GM19035 (cell line): ENCODE measurements around the gene DTNBP1.

ENCODE experiments used
- ATAC-seq: cut with Tn5 transposase; IDR thresholded peaks from one replicate; pipeline ENCODE4 v1.9.1; 2021; ENCODE audit not compliant: unreplicated experiment

Gene DTNBP1, protein sequence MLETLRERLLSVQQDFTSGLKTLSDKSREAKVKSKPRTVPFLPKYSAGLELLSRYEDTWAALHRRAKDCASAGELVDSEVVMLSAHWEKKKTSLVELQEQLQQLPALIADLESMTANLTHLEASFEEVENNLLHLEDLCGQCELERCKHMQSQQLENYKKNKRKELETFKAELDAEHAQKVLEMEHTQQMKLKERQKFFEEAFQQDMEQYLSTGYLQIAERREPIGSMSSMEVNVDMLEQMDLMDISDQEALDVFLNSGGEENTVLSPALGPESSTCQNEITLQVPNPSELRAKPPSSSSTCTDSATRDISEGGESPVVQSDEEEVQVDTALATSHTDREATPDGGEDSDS

DNA sequence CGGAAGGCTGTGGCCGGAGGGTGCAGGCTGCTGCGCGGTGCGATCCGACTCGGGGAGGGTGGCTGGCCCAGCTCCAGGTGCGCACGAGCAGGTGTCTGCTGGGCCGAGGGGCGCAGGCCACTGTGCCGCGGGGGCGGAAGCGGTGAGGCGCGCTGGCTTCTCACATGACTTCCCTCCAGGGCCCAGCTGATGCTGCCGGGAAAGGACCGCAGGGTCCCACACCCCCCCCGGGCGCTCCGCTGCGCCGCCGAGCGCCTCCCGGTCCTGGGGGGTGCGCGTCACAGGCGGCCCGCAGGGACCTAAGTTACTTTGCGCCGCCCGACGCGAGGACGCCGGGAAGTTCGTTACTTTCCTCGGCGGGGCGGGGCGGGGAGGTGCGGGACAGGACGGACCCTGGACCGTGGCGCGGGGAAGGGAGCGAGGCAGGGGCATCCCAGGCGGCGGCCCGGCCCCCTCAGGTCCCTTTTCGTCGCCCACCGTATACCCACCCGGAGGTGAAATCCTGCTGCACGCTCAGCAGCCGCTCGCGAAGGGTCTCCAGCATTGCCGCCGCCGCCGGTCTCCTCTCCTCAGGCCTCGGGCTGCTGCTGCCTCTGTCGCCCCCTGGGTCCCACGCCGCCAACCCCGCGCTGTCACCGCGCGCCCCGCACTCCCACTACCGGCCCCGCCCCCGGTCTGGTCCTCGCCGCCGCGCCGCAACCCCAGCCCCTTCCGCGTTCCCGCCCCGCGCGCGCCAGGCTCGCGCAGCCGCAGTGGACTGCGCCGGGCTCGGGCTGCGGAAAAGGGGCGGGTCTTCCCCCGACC, at the start of gene DTNBP1:
DTNBP1 (minus strand) TSS at position 703 of the 804 bp plus-strand sequence; CDS start at position 544, 159 bp downstream.
- ATAC-seq: peak; percentile 60

DNA sequence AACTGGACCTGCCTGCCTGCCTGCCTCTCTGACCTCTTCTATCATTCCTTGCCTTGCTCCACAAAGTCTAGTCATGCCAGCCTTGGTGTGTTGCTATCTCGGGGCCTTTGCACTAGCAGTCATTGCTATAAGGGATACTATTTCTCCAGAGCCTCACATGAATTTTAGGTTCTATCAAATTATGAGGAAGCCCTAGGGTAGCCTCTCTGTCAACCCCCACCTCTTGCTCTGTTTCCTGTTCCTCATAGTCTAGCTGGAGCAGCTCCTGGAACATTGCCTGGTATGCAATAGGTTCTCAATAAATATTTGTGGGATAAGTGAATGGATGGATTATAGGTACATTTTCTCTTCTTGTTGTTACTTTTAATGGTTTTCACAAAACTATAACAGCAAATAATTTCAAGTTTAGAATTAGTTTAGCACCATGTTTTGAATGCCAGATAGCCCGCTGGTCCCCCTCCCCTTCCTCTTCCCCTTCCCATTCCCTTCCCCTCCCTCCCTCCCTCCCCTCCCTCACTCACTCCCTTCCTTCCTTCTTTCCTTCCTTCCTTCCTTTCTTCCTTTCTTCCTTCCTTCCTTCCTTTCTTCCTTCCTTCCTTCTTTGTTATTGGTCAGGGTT, 46.9 kb upstream of the DTNBP1 start:
- no peak for ATAC-seq

DNA sequence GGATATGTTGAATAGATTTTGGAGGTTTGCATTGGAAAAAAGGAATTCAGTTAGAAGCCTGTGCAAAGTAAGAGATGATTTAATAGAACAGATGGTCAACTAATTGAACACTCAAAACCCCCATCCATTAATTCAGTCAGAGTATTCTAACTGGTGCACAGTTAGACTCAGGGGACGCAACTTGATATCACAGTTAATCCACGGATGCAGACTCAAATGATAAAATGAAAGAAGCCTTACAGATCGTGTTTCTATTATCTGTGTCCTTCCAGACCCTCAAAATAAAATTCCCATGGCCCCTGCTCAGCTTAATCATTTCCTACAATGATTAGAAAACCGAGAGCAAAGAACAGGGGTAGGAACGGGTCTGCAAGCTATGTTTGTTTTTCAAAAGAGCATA, 45.4 kb upstream of the DTNBP1 start:
- no peak for ATAC-seq

DNA sequence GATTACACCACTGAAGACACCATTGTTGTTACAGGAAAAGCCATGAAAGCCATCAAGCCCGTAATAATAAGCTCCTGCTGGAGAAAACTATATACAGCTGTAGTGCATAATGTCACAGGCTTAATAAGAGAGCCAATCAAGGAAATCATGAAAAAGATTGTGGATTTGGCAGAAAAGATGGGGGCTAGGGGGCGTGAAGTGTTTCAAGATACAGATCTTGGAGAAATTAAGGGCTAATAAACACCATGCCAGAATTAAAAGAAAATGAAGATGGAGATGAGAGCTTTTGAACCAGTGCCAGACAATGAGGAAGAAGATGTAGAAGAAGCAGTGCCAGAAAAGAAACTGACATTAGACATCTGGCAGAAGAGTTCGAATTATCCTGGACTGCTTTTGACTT, 43.2 kb upstream of the DTNBP1 start:
- ATAC-seq: no peak

DNA sequence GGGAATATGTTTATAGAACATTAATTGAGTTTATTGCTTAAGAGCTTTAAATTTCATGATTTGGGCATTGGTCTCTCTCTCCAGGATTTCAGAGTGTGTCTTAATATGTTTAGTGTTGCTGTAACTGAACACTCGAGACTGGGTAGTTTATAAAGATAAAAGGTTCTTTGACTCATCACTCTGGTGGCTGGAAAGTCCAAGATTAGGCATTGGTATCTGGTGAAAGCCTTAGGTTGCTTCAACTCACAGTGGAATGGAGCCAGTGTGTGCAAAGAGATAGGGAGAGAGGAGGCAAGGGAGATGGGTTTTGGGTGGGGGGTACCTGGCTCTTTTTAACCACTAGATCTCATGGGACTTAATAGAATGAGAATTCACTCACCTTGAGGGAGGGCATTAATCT, 35.6 kb upstream of the DTNBP1 start:
- ATAC-seq: no peak

DNA sequence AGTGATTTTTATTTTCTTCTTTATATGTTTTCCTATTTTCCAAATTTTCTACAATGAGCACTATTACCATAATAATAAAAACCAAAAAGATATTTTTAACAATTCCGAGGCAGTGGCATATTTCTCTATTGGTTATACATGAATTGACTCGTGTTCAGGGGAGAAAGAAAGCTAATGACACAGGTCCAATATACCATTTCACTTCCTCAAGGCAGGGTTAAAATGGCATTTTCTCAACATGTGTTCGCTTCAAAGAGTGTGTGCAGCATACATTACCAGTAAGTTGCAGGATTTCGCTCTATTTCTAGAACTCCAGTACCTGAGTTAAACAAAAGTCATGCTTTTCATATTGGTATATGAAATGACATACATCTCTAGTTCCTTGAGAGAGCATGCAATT, 35.1 kb upstream of the DTNBP1 start:
- ATAC-seq: no peak

DNA sequence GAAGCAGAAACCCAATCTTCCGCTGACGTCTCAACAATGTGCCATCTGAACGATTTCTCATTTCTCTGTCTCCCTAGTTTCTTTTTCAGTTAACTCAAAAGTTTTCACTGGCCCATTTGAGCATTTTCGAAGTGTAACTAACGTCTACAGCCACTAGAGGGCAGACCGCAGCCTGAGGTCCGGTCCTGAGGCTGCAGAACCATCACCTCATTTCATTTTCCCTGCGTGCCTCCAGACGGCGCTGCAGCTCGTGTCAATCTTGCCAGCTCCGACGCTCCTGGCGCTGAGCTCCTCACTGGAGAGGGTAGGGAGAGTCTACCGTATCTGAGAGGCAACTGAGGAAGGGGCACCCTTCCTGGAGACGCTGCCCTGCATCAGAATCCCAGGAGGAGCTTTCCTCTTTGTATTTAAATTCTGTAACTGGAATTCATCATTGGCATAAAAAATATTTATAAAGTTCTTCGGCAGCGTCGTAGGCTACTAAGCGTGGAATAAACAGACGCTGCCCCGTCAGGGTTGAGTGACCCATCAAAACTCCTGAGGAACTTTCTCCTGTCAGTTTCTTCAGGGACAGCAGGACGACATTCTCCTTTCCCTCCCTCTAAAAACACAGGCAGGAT, 28.5 kb upstream of the DTNBP1 start:
- ATAC-seq: peak; percentile 86

DNA sequence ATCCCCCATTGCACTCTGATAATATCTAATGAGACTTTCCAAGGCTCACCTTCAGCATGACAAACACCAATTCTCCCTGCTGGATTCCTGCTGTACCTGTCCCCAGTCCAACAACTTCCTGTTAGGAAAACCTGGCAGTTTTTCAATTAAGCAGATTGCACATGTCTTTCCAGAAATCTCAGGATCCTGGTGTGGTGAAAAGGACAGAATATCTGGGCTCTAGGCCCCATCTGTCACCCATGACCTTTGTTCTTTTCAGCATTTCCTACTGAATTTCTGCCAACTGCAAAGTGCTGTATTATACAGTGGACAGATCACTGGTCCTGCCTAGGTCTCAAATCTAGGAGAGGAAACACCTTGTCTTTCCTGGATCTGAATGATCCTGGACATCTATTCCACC, 27.7 kb upstream of the DTNBP1 start:
- ATAC-seq: no peak

DNA sequence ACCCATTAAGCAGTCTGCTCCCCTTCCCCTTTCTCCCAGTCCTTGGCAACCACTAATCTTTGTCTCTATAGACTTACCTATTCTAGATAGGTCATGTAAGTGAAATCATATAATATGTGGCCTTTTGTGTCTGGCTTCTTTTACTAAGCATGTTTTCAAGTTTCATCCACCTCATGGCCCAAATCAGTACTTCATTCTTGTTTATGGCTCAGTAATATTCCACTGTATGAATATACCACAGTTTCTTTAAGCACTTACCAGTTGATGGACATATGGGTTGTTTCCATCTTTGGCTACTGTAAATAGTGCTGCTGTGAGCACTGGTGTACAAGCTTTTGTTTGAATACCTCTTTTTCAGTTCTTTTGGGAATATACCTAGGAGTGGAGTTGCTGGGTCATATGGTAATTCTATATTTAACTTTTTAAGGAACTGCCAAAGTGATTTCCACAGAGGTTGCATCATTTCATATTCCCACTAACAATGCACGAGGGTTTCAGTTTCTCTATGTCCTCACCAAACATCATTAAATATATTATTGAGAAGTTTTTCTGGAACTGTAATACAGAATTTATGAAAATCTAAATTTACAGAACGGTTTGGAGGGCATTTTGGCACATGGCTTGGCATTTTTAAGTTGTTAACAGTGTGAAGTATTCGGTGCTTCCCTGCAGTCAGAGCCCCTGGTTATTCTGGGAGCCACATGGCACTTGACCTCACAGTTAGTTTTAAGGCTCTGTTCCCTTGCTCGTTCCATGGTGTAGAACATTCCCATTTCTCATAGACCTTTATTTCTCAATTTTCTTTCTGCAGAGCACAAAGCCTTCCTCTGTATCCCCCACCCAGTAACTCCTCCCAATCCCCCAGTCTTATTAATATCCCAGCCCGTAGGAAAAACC, 27.0 kb upstream of the DTNBP1 start:
- ATAC-seq: no peak

DNA sequence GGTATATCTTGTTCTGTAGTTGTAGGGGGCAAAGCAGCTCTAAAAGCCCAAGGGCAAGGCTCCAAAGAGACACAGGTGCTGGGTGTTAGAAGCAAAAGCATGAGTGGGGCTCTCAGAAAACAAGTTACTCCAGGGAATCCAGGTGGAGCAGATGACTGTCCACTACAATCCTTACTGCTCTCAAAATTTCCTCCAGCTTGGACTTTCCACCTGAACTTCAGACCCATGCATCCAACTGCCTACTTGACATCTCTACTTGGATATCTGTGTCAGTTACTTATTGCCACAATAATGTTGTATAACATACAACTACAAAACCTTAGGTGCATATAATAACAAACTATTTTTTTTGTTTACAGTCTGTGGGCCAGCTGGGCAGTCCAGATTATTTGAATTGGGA, 22.8 kb upstream of the DTNBP1 start:
- no peak for ATAC-seq

DNA sequence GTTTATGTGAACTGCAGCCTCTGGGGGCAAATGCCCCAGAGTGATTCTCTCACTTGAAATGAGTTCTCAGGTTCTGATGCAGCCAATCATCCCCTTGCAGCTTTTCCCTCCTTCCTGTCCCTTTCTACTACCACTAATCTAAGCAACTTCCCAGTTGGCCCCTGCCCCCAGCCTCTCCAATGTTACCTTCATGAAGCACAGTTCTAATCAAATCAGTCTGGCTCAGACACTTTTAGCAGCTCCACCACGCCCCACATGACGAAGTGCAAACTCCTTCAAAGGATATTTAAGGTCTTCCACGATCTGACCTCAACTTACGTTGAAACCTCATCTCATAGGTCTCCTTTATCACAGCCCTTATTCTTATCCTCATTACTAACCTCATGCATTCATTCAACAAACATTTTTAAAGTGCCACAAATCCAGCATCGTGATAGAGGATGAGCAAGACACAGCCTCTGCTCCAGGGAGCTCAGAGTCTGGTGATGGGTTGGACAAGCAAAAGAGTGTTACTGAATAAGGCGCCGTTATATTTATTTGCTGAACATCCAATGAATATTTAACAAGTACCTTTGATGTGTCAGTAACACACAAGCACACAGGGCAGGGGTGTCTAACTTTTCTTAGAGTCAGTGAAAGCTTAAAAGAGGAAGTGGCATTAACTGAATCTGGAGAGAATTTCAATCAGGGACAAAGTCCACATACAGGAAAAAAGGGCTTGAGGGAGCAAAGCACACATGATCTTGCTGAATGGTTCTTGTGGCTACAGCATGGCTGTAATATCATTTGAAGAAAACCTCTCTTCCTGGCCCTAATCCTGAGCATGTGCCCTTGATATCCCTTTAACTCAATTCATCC, 20.4 kb upstream of the DTNBP1 start:
- ATAC-seq: no peak

DNA sequence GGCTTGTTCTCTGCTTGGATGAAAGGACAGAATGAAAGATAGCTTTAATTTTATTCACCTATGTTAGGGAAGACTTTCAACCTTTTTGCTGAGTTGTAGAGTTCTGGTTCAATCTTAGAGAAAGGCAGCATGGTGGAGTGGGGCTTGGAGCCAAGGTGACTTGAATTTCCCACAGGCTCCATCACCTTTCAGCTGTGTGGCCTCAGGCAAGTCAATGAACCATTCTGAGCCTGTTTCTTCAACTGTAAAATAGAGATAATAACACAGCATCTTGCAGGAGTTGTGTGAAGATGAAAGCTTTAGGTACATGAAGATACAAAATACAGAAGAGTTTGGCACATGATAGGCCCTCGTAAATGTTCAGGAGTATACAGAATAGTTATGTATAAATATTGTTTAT, 19.1 kb upstream of the DTNBP1 start:
- no peak for ATAC-seq

DNA sequence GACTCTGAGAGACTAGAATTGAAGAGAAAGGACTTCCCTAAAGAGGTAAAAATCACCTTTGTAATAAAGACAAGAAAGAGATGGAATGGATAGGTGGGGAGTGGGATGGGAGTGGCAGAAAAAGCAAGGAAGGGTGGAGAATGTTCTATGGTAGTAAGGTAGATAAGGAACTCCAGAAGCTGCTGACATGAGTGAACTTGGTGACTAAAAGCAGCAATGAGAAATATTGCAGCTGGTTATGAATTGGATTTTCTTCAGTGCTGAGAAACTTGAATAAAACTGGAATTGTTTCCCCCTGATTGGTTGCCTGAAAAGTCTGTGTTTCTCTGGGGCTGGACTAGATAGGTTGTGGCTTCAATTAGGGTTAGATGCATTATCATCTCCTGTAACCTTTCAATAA, 15.7 kb upstream of the DTNBP1 start:
- ATAC-seq: no peak

DNA sequence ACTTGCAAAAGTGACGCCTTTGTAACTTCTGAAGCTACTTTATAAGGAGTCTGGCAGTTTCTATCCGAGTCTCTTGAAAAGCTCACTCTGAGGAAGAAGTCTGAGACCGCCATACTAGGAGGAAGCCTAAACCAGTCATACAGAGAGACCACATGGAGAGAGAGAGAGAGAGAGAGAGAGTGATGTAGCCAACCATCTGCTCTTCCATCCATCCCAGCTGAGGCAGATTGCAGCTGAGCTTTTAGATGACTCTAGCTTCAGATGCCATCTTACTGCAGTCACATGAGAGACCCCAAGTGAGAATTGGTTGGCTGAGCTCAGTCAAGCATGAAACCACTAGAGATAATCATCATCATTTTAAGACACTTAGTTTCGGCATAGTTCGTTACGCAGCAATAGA, 15.0 kb upstream of the DTNBP1 start:
- ATAC-seq: no peak

DNA sequence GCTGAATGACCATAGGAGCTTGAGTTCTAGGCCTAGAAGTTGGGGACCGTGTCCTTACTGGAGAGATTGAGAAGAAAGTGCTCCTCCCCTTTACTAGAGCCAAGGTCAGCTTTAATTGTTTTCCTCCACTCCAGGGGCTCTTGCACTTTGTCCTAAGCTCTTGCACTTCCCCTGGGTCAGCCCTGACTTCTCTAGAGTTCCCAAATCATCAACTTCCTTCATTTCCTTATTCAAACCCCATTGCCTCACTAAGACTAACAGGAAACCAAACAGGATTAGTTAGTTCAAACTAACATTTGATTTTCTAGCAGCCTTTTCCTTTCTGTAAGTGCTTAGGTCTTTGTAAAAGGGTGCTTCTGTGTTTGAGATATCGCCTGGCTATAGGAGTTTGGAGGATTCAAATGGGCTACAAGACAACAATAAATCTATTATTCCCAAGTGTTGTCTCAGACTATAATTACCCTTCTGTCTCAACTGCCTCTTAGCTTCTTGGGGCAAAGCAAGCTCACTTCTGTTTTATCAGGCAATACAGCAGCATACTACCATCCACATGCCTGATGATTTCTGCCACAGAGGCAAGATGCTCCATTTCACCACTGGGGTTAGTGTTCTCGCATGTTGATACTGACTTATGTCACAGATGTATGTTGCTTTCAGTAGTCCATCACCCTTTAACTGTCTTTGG, 12.8 kb upstream of the DTNBP1 start:
- ATAC-seq: no peak

DNA sequence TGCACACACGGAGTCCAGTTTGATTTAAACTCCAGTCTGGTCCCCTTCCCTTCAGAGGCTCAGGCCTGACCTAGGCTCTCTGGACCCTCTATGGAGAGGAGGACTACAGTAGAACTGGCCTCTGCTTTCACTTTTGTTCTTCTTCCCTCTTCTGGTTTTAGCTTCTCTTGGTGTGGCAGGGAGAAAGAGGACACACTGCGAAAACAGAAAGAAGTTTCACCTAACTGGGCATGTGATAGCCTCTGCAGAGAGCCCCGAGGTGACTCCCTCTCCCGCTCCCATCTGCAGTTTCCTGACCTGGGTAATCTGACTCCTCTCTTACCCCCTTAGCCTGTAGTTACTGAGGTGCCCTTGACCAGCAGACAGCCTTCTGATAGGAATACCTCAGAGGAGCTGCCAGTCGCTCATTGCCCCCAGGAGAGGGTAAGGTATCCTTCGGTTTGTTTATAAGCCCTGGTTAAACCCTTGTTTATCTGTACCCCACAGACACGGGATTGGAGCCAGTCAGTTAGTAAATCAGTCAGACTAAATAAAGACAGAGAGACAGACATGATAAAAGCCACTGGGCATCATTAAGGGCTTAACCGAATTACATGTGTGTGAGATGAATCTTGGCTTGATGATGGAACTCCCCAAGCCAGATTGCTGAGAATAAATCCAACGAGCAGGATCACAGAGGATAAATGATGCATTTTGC, 12.0 kb upstream of the DTNBP1 start:
- ATAC-seq: no peak

DNA sequence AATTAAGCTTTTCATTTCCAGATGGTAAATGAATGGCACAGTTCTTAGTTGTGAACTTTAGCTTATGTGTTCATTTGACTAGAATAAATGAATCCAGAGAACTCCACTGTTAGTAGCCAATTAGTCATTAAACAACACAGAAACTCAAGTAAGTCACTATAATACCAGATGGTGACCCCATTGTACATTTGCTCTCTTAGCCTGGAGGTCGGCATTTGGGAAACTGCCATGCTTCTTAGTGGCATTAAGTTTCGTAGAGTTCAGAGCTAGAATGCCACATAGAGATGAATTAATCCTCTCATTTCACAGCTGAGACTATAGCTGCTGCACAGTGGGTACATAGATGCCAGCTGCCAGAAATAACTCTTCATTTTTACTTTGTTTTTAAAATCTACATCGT, 10.8 kb upstream of the DTNBP1 start:
- no peak for ATAC-seq

DNA sequence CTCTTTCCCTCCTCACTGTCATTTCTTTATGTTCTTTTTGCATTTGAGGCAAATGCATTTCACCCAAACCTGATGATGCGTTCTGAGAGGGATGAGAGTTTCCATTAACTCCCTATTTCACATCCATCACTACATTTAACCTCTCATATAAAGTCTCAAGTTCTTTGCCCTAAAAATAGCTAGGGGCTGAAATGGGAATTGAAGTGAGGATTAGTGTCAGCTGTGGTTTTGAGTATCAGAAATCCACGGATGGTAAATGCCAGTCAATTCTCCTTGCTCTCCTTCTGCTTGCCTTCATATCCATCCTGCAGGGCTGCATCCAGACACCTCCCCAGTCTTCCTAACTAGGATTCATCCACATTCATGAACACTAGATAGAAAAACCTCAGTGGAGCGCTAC, 10.0 kb upstream of the DTNBP1 start:
- ATAC-seq: no peak
